ENCODE measurements around the gene HPN.
"Not testable (repeated sequence)": the region's sequence is repeated elsewhere in the genome, so short reads cannot be mapped to it uniquely, and the experiment has no call there.

Gene HPN

GRCh38 chr19:35027009-35027408 lies 14.5 kb upstream of the HPN start:
- no peak for DNase-seq (ENCODE audit: low read depth in 2 of 3, low spot score in 1 of 3)

- DNase-seq (ENCODE audit: low read depth in 2 of 3, low spot score in 1 of 3), result no peak
Measured at GRCh38 chr19:35027851-35028599, 13.5 kb upstream of the HPN start.

GRCh38 chr19:35028600-35028885 lies 13.0 kb upstream of the HPN start:
- DNase-seq (ENCODE audit: low read depth in 2 of 3, low spot score in 1 of 3), result not testable (repeated sequence)

- DNase-seq (ENCODE audit: low read depth in 2 of 3, low spot score in 1 of 3), result not testable (repeated sequence)
Measured at GRCh38 chr19:35029275-35029736, 12.2 kb upstream of the HPN start.

GRCh38 chr19:35029737-35030256 lies 11.7 kb upstream of the HPN start:
- no peak for DNase-seq (ENCODE audit: low read depth in 2 of 3, low spot score in 1 of 3)

- peak; percentile 57 to 70 (median 63) for DNase-seq (ENCODE audit: low read depth in 2 of 3, low spot score in 1 of 3)
Measured at GRCh38 chr19:35030257-35031071, 11.1 kb upstream of the HPN start, which contains the start of gene SCN1B. Gene SCN1B (plus strand): TSS chr19:35030470. CDS start chr19:35030821, 351 bp downstream.

GRCh38 chr19:35031072-35031881 lies 10.2 kb upstream of the HPN start:
- DNase-seq (ENCODE audit: low read depth in 2 of 3, low spot score in 1 of 3), result no peak

GRCh38 chr19:35032356-35032865 lies 9.1 kb upstream of the HPN start:
- no peak for DNase-seq (ENCODE audit: low read depth in 2 of 3, low spot score in 1 of 3)

- no peak for DNase-seq (ENCODE audit: low read depth in 2 of 3, low spot score in 1 of 3)
Measured at GRCh38 chr19:35033067-35034004, 8.2 kb upstream of the HPN start.

GRCh38 chr19:35034005-35034502 lies 7.5 kb upstream of the HPN start:
- DNase-seq (ENCODE audit: low read depth in 2 of 3, low spot score in 1 of 3), result no peak

GRCh38 chr19:35034588-35035382 lies 6.7 kb upstream of the HPN start:
- no peak for DNase-seq (ENCODE audit: low read depth in 2 of 3, low spot score in 1 of 3)

GRCh38 chr19:35037716-35038622 lies 3.6 kb upstream of the HPN start:
- DNase-seq (ENCODE audit: low read depth in 2 of 3, low spot score in 1 of 3), result no peak

GRCh38 chr19:35038623-35039512 lies 2.7 kb upstream of the HPN start:
- DNase-seq (ENCODE audit: low read depth in 2 of 3, low spot score in 1 of 3), result no peak

GRCh38 chr19:35039881-35040825 lies 1.4 kb upstream of the HPN start:
- DNase-seq (ENCODE audit: low read depth in 2 of 3, low spot score in 1 of 3), result no peak

GRCh38 chr19:35040826-35041547 lies 534 bp upstream of the HPN start:
- DNase-seq (ENCODE audit: low read depth in 2 of 3, low spot score in 1 of 3), result no peak

Measured in stimulated activated CD4-positive, alpha-beta T cell treated with anti-CD3 and anti-CD28 coated beads, Interleukin-12 subunit alpha, Interleukin-12 subunit beta, amount 100 ng/mL, for 48 hours (primary cell).